Measurements from ENCODE around the gene DES.

DNA sequence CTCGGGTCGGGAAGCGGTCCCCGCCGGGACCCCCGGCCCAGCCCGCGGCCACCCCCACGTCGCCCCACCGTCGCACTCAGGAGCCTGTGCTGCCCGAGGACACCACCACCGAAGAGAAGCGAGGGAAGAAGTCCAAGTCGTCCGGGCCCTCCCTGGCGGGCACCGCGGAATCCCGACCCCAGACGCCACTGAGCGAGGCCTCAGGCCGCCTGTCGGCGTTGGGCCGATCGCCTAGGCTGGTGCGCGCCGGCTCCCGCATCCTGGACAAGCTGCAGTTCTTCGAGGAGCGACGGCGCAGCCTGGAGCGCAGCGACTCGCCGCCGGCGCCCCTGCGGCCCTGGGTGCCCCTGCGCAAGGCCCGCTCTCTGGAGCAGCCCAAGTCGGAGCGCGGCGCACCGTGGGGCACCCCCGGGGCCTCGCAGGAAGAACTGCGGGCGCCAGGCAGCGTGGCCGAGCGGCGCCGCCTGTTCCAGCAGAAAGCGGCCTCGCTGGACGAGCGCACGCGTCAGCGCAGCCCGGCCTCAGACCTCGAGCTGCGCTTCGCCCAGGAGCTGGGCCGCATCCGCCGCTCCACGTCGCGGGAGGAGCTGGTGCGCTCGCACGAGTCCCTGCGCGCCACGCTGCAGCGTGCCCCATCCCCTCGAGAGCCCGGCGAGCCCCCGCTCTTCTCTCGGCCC, 30.1 kb downstream of the DES start:
- TF ChIP-seq EP300 (conservative IDR thresholded peaks at IDR 0.05; ENCODE audit: poor library complexity, severe bottlenecking), result no peak
- TF ChIP-seq REST (IDR thresholded peaks at IDR 0.05; ENCODE audit: borderline replicate concordance), result no peak
- TF ChIP-seq, protein P1, sequence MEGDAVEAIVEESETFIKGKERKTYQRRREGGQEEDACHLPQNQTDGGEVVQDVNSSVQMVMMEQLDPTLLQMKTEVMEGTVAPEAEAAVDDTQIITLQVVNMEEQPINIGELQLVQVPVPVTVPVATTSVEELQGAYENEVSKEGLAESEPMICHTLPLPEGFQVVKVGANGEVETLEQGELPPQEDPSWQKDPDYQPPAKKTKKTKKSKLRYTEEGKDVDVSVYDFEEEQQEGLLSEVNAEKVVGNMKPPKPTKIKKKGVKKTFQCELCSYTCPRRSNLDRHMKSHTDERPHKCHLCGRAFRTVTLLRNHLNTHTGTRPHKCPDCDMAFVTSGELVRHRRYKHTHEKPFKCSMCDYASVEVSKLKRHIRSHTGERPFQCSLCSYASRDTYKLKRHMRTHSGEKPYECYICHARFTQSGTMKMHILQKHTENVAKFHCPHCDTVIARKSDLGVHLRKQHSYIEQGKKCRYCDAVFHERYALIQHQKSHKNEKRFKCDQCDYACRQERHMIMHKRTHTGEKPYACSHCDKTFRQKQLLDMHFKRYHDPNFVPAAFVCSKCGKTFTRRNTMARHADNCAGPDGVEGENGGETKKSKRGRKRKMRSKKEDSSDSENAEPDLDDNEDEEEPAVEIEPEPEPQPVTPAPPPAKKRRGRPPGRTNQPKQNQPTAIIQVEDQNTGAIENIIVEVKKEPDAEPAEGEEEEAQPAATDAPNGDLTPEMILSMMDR (IDR thresholded peaks at IDR 0.05; ENCODE audit: poor library complexity, severe bottlenecking), result no peak
